Effector memory CD4-positive, alpha-beta T cell (primary cell): ENCODE data around the gene LIPJ.

Source experiments
- DNase-seq, 3 donors: peaks; one replicate each; pipeline ENCODE4 v3.0.0-alpha.2; 2020
- H3K27ac ChIP-seq: 2 replicates; pipeline ENCODE4 v1.7.0; 2013; ENCODE audit warnings: mild to moderate bottlenecking, low read length, moderate library complexity; ENCODE audit not compliant: insufficient read depth, poor library complexity, severe bottlenecking
- H3K27me3 ChIP-seq: replicated peaks from 2 replicates; pipeline ENCODE4 v1.7.0; 2013; ENCODE audit warnings: mild to moderate bottlenecking, low read length; ENCODE audit not compliant: insufficient read depth, control insufficient read depth, poor library complexity, severe bottlenecking
- H3K36me3 ChIP-seq: 2 replicates; pipeline ENCODE4 v1.7.0; 2013; ENCODE audit warnings: mild to moderate bottlenecking, low read length, moderate library complexity; ENCODE audit not compliant: control insufficient read depth, insufficient read depth
- H3K4me1 ChIP-seq: 2 replicates; pipeline ENCODE4 v1.7.0; 2013; ENCODE audit warnings: low read length, mild to moderate bottlenecking; ENCODE audit not compliant: control insufficient read depth, insufficient read depth, poor library complexity, severe bottlenecking
- H3K4me3 ChIP-seq: 2 replicates; pipeline ENCODE4 v1.7.0; 2013; ENCODE audit warnings: low read length, low read depth, mild to moderate bottlenecking; ENCODE audit not compliant: insufficient read depth, poor library complexity, severe bottlenecking
- H3K9me3 ChIP-seq: 2 replicates; pipeline ENCODE4 v1.7.0; 2013; ENCODE audit warnings: mild to moderate bottlenecking, low read length, moderate library complexity; ENCODE audit not compliant: control insufficient read depth
- total RNA-seq, 3 donors: gene quantifications; one replicate each; lab custom pipeline; 2026; lab: John Stamatoyannopoulos, UW

The LIPJ gene, protein sequence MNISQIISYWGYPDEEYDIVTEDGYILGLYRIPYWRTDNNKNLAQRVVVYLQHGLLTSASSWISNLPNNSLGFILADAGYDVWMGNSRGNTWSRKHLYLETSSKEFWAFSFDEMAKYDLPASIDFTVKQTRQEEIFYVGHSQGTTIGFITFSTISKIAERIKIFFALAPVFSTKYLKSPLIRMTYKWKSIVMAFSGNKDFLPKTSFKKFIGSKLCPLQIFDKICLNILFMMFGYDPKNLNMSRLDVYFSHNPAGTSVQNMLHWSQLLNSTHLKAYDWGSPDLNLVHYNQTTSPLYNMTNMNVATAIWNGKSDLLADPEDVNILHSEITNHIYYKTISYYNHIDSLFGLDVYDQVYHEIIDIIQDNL
- total RNA-seq: 0 to 0.17 (median 0) reads per million in 3 donors

DNA sequence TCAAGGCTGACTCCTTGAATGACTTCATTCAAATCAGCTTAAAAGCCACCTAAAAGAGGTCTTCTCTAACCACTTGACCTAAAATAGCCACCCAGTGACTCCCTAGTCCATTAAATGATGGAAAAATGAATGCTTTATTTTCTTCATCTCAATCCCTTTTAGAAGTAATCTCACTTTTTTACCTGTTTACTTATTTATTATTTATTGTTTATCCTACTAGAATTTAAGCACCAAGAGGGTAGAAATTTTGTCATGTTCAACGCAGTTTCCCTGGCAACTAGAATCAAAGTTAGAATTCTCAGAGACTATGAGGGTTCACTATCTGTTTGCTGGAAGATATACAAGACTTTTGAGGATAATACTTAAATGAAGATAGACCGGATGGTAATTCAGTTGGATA, at the start of gene LIPJ:
LIPJ (plus strand) TSS at position 301 of the 400 bp plus-strand sequence. CDS start 3,926 bp downstream, outside the sequence.
- no peak for DNase-seq
- Histone ChIP-seq H3K4me1 (peaks cover 7% of the 10 kb centered on the region), H3K4me3 (no peak within 1 kb of the TSS), H3K36me3 (no peaks in the 10 kb centered on the region), H3K27me3 (no peaks in the 10 kb centered on the region), H3K27ac (no peak within 1 kb of the TSS), H3K9me3 (no peaks in the 10 kb centered on the region)

DNA sequence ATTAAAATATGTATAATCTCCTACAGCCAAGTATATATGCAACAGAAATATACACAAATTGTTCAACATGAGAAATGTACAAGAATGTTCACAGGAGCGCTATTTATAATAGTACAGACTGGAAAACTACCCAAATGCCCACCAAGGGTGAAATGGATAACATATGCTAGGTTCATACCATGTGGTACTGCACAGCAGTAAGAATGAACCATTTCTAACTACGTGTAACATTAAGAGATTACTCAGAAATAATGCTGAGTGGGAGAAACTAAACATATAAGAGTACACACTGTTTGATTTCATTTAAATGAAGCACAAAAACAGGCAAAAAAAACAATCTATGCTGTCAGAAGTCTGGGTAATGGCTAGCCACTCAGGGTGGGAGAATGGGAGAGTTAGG, 49.2 kb upstream of the LIPJ start:
- DNase-seq: no peak
- Histone ChIP-seq H3K27ac (no peak overlapping the region), H3K9me3 (no peaks in the 10 kb centered on the region), H3K36me3 (no peaks in the 10 kb centered on the region), H3K27me3 (no peaks in the 10 kb centered on the region), H3K4me1 (no peaks in the 10 kb centered on the region), H3K4me3 (no peak overlapping the region)

DNA sequence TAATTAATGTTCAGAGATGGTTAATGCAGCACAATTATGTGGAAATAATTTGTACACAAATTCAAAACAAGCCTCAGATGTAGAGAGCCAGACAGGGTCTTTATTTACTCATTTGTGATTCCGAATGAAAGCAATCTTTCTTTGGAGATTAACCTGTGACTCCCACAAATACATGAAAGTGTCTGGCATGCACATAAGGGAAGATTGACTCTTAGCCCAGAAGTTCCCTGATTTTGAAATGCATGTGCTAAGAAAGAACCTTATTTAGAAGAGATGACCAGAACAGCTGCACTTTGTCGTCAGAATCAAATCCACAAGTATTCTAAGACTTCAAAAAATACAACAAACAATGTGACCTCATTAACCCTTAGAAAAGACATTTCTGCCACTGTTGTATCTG, 48.5 kb upstream of the LIPJ start:
- no peak overlapping the region for H3K27ac ChIP-seq

DNA sequence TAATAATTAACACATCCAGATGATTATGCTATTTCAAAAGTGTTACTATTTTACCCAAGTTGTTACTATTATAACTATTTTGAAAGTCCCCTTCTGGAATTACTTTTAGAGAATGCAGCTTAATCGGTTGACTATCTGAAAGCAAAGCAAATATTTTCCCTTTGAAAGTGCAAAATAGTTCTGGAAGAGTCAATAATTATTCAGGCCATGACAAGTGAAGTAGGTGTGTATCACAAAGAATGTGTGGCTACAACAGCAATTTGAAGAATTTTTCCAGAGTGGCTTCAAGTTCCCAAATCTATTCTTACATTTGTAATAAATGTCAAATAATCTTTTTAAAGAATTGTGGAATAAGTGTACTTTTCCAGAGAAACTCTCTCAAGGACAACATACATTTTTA, 46.2 kb upstream of the LIPJ start:
- no peaks in the 10 kb centered on the region for H3K4me1 ChIP-seq
- H3K27me3 ChIP-seq: no peaks in the 10 kb centered on the region
- no peaks in the 10 kb centered on the region for H3K36me3 ChIP-seq
- no peak overlapping the region for H3K4me3 ChIP-seq
- H3K9me3 ChIP-seq: no peaks in the 10 kb centered on the region
- DNase-seq: no peak
- no peak overlapping the region for H3K27ac ChIP-seq

More for the DNA sequence above, 48.5 kb upstream of the LIPJ start:
- Histone ChIP-seq H3K4me3 (no peak overlapping the region), H3K9me3 (no peaks in the 10 kb centered on the region), H3K36me3 (no peaks in the 10 kb centered on the region), H3K4me1 (no peaks in the 10 kb centered on the region), H3K27me3 (no peaks in the 10 kb centered on the region)
- no peak for DNase-seq

DNA sequence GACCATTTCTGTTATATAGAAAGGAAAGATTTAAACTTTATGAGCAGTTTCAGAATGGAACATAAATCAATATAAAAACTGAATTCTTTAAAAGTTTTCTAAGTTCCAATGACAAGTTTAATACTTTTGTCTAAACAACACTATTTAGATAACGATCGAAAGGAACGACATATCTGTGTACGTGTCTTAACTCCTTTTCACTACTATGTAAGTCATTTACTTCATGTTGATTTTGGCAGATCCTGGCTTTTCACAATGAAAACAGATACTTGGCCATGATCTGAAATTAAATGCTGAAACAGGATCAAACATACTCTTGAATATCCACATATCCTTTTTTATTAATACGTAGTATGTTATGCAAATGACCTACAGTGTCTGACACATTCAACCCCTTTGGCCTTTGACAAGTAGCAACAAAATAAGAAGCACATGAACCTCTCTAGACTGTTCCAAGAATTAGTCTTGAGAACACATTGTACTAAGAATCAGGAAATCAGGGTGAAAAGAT, 45.4 kb upstream of the LIPJ start:
- no peak for DNase-seq
- Histone ChIP-seq H3K27ac (no peak overlapping the region), H3K4me1 (no peaks in the 10 kb centered on the region), H3K4me3 (no peak overlapping the region), H3K9me3 (no peaks in the 10 kb centered on the region), H3K27me3 (no peaks in the 10 kb centered on the region), H3K36me3 (no peaks in the 10 kb centered on the region)

DNA sequence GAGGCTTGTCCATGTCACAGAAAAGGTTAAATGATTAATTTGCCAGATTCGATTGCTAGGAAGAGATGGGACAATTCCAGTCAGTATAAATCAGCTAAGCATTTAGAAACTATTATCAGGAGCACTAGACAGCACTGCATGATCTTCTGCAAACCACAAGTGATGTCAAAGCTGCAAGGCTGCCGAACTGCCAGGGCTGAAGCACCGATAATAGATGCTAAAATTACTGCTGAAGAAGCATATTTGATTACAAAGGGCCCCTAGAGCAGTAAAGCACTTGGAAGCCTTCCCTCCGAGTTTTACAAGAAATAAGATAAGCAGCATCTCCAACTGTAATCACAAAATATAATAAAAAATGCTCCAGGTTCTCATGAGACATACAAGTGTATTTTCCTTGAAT, 44.0 kb upstream of the LIPJ start:
- H3K27ac ChIP-seq: no peak overlapping the region
- H3K4me3 ChIP-seq: no peak overlapping the region
- no peaks in the 10 kb centered on the region for H3K36me3 ChIP-seq
- DNase-seq: no peak
- H3K4me1 ChIP-seq: no peaks in the 10 kb centered on the region
- no peaks in the 10 kb centered on the region for H3K9me3 ChIP-seq
- H3K27me3 ChIP-seq: no peaks in the 10 kb centered on the region

DNA sequence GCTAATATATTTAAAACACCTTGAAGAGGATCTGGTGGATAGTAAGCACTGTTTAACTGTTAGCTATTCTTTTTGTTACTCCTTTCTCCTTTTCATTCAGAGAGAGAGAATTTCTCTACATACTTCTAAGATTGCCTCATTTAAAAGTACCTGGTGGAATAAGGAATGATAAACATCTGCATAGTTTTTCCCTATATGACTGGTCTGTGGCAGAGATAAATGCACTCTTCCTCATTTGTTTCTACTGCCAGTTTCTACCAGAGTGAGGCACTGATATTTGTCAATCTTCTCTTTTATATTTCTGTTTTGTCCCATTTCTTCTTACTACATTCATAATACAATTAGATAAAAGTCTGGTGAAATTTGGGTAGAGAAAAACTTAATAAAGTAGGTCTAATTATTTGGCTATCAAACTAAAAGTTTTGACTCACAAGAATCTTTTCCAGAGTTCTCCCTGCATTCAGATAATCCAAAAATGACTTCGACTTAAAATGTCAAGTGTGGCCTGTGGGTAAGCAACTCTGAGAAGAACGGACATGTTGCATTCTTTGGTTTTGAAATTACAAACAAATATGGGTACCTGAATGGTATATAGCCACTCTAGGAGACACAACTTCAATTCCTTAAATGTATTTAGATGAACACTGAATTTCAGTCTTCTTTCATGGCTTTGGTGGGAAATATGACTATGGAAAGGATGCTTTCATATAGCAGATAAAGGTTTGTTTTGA, 42.3 kb upstream of the LIPJ start:
- no peak overlapping the region for H3K27ac ChIP-seq
- H3K36me3 ChIP-seq: no peaks in the 10 kb centered on the region
- no peaks in the 10 kb centered on the region for H3K9me3 ChIP-seq
- H3K4me1 ChIP-seq: no peaks in the 10 kb centered on the region
- no peaks in the 10 kb centered on the region for H3K27me3 ChIP-seq
- no peak for DNase-seq
- no peak overlapping the region for H3K4me3 ChIP-seq

DNA sequence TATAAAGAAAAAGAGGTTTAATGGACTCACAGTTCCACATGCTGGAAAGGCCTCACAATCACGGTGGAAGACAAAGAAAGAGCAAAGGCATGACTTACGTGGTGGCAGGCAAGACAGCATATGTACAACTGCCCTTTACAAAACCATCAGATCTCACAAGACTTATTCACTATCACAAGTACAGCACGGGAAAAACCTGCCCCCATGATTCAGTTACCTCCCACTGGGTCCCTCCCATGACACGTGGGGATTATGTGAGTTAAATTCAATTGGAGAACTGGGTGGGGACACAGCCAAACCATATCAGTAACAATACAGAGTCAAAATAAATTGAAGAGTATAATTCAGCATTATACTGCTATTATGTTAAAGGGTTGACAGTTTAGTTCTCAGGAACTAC, 41.2 kb upstream of the LIPJ start:
- Histone ChIP-seq H3K4me1 (no peaks in the 10 kb centered on the region), H3K27me3 (no peaks in the 10 kb centered on the region), H3K36me3 (no peaks in the 10 kb centered on the region), H3K4me3 (no peak overlapping the region), H3K9me3 (no peaks in the 10 kb centered on the region), H3K27ac (no peak overlapping the region)
- DNase-seq: no peak

DNA sequence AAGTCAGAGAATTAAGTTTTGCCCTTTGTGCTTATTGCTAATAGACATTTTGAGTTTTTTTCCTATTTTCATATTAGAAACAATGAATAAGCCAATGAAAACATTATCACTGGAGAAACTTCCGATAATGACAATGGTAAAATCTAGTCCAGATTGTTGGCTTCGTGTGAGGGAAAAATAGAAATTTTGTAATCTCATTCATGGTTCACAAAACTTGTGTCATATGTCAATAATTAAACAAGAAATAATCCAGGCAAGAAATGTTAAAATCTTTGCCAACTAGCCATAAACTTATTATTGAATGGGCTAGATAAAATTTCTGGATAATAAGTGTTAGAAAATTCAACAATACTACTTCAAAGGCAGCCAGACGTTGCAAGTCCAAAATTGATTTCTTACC, 40.1 kb upstream of the LIPJ start:
- no peaks in the 10 kb centered on the region for H3K4me1 ChIP-seq
- no peaks in the 10 kb centered on the region for H3K27me3 ChIP-seq
- H3K4me3 ChIP-seq: no peak overlapping the region
- no peaks in the 10 kb centered on the region for H3K9me3 ChIP-seq
- H3K27ac ChIP-seq: no peak overlapping the region
- DNase-seq: no peak
- no peaks in the 10 kb centered on the region for H3K36me3 ChIP-seq

DNA sequence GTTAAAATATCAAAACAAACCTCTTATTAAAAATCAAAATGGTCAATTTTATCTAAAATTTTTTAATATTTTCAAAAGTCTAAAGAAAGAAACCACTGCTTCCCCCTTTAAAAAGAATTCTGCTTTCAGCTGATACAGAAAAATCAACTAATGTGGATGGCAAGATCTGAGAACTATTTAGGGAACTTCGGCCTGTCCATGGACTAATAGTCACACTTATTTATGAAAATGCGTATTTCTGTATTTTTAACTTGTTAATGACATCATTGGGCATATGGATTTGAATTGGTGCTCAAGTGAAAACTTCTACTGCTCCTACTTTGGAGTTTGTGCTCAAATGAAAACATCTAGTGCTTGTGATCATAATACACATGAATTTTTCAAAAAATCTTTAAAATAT, 35.3 kb upstream of the LIPJ start:
- no peak for DNase-seq
- Histone ChIP-seq H3K36me3 (no peaks in the 10 kb centered on the region), H3K27ac (no peak overlapping the region), H3K4me3 (no peak overlapping the region), H3K27me3 (no peaks in the 10 kb centered on the region), H3K4me1 (no peaks in the 10 kb centered on the region), H3K9me3 (no peaks in the 10 kb centered on the region)
